HG03066 (cell line): ENCODE results near the gene ATAD3C.
"Not testable (repeated sequence)": the region's sequence is repeated elsewhere in the genome, so short reads cannot be mapped to it uniquely, and the experiment has no call there.

Source experiments
- ATAC-seq: cut with Tn5 transposase; IDR thresholded peaks from one replicate; pipeline ENCODE4 v1.9.1; 2021; ENCODE audit warnings: low read depth; ENCODE audit not compliant: unreplicated experiment

Gene ATAD3C

GRCh38 chr1:1440262-1441001, 9.1 kb upstream of the ATAD3C start:
- ATAC-seq, result no peak

GRCh38 chr1:1441002-1441888, 8.2 kb upstream of the ATAD3C start:
- no peak for ATAC-seq

GRCh38 chr1:1442069-1442770, 7.3 kb upstream of the ATAD3C start:
- ATAC-seq, result no peak

- not testable (repeated sequence) for ATAC-seq
Observed at GRCh38 chr1:1446631-1447030, 2.9 kb upstream of the ATAD3C start.

GRCh38 chr1:1450616-1451015, 1.1 kb downstream of the ATAD3C start:
- not testable (repeated sequence) for ATAC-seq

GRCh38 chr1:1451696-1452364, 2.3 kb downstream of the ATAD3C start:
- ATAC-seq, result no peak

- not testable (repeated sequence) for ATAC-seq
Observed at GRCh38 chr1:1452365-1452739, 2.9 kb downstream of the ATAD3C start.

- no peak for ATAC-seq
Observed at GRCh38 chr1:1452882-1453281, 3.4 kb downstream of the ATAD3C start.

GRCh38 chr1:1454286-1455056, 5.0 kb downstream of the ATAD3C start:
- ATAC-seq, result not testable (repeated sequence)

- ATAC-seq, result no peak
Observed at GRCh38 chr1:1455366-1455884, 5.9 kb downstream of the ATAD3C start.

- not testable (repeated sequence) for ATAC-seq
Observed at GRCh38 chr1:1455934-1456333, 6.4 kb downstream of the ATAD3C start.

GRCh38 chr1:1456683-1457255, 7.3 kb downstream of the ATAD3C start:
- ATAC-seq, result not testable (repeated sequence)

- ATAC-seq, result not testable (repeated sequence)
Observed at GRCh38 chr1:1459156-1459555, 9.7 kb downstream of the ATAD3C start.

- not testable (repeated sequence) for ATAC-seq
Observed at GRCh38 chr1:1459711-1460110, 10.2 kb downstream of the ATAD3C start.

- ATAC-seq, result no peak
Observed at GRCh38 chr1:1460540-1461130, 11.1 kb downstream of the ATAD3C start.

GRCh38 chr1:1461721-1462317, 12.3 kb downstream of the ATAD3C start:
- ATAC-seq, result no peak

GRCh38 chr1:1462318-1462966, 13.0 kb downstream of the ATAD3C start:
- ATAC-seq, result no peak

GRCh38 chr1:1463312-1463711, 13.8 kb downstream of the ATAD3C start:
- no peak for ATAC-seq
